HCT116 (cell line): ENCODE data around the gene GNB1L. TPM values are rescaled to one million over a fixed set of nuclear protein-coding genes. Genes with fewer than 3 reads are reported as not detected.
A peak's percentile ranks its signal among the peaks of the same experiment; 100 is the strongest.

Source experiments
- ATAC-seq: fragments of 200-7000 bp; cut with Tn5 transposase; 2 replicates; pipeline ENCODE4 v1.9.1; 2020; ENCODE audit warnings: mild to moderate bottlenecking, moderate library complexity
- BruUV-seq: library from RNA; stranded (reverse); fragments of 400-500 nt; replicated peaks from 2 replicates; lab custom pipeline; 2021; lab: Mats Ljungman, UMichigan
- CTCF ChIA-PET: fragments of 300-600 bp; sonication (Branson Sonifier 250); formaldehyde crosslinking; loops from one replicate; lab custom pipeline; 2021; ENCODE audit warnings: antibody characterized with exemption; lab: Charles Lee
- POLR2A ChIA-PET: fragments of 300-600, 350-600 bp; sonication (Branson Sonifier 250); formaldehyde crosslinking; loops from one replicate; lab custom pipeline; 2021; ENCODE audit warnings: antibody characterized with exemption; lab: Charles Lee
- RAD21 ChIA-PET, 2 experiments: fragments of 300-600 bp; sonication (Branson Sonifier 250); formaldehyde crosslinking; loops; one replicate each; lab custom pipeline; 2023; ENCODE audit warnings: low total read pairs in 2 of 2; ENCODE audit not compliant: uncharacterized antibody in 2 of 2, unreplicated experiment in 2 of 2, low non-redundant PET in 1 of 2; lab: Charles Lee
- DNase-seq: peaks from one replicate; pipeline ENCODE4 v3.0.0-alpha.2; 2010; ENCODE audit warnings: low read depth, low spot score
- H2AFZ ChIP-seq: fragments of 200-600 bp; shearing (Covaris generic), sonication (generic); 2 replicates; pipeline ENCODE4 v1.6.1; 2017; ENCODE audit warnings: low read depth, mixed run types, mixed read lengths, antibody characterized with exemption, low read length; ENCODE audit not compliant: poor library complexity, severe bottlenecking
- H3K27ac ChIP-seq: 2 replicates; pipeline ENCODE4 v1.5.1; 2012; ENCODE audit warnings: low read depth, low read length
- H3K27me3 ChIP-seq: fragments of 200-600 bp; sonication (generic); 2 replicates; pipeline ENCODE4 v1.6.1; 2016; ENCODE audit warnings: mixed run types, low read length, mixed read lengths; ENCODE audit not compliant: insufficient read depth
- H3K36me3 ChIP-seq, 2 experiments: fragments of 200-500 bp in 1 of 2; fragments of 200-600 bp in 1 of 2; sonication (Bioruptor generic) in 1 of 2; sonication (generic) in 1 of 2; 2 replicates each; pipeline versions ENCODE4 v1.5.1 to v1.6.1; 2014 to 2016; ENCODE audit warnings: low read length in 2 of 2, inconsistent platforms in 1 of 2, mixed read lengths in 1 of 2, mixed run types in 1 of 2; ENCODE audit not compliant: insufficient read depth in 2 of 2, control insufficient read depth in 1 of 2
- H3K4me1 ChIP-seq, 2 experiments: fragments of 200-600 bp in 1 of 2; sonication (generic) in 1 of 2; 2 replicates each; pipeline versions ENCODE4 v1.5.1 to v1.6.1; 2012 to 2017; ENCODE audit warnings: low read length in 2 of 2, inconsistent platforms in 1 of 2, mild to moderate bottlenecking in 1 of 2, mixed read lengths in 1 of 2, mixed run types in 1 of 2, moderate library complexity in 1 of 2; ENCODE audit not compliant: insufficient read depth in 2 of 2, control insufficient read depth in 1 of 2
- H3K4me2 ChIP-seq: fragments of 200-600 bp; sonication (generic); 2 replicates; pipeline ENCODE4 v1.6.1; 2017; ENCODE audit warnings: mixed run types, low read length, mixed read lengths
- H3K4me3 ChIP-seq, 2 experiments: fragments of 200-600 bp in 1 of 2; sonication (generic) in 1 of 2; replicated peaks in 1 of 2; 2 replicates each; pipeline ENCODE4 v1.5.1; 2011 to 2016; ENCODE audit warnings: low read length in 2 of 2, control low read depth in 1 of 2, low read depth in 1 of 2, mild to moderate bottlenecking in 1 of 2, mixed read lengths in 1 of 2, mixed run types in 1 of 2
- H3K79me2 ChIP-seq: fragments of 200-600 bp; sonication (generic); 2 replicates; pipeline ENCODE4 v1.6.1; 2017; ENCODE audit warnings: mild to moderate bottlenecking, mixed run types, low read length, moderate library complexity, mixed read lengths; ENCODE audit not compliant: insufficient read depth
- H3K9ac ChIP-seq: fragments of 200-600 bp; sonication (generic); 2 replicates; pipeline ENCODE4 v1.6.1; 2016; ENCODE audit warnings: low read length, mixed read lengths
- H3K9me2 ChIP-seq: fragments of 200-600 bp; sonication (generic), shearing (Covaris generic); 2 replicates; pipeline ENCODE4 v1.6.1; 2017; ENCODE audit warnings: mixed run types, mild to moderate bottlenecking, moderate library complexity; ENCODE audit not compliant: insufficient read depth
- H3K9me3 ChIP-seq, 2 experiments: fragments of 200-500 bp in 1 of 2; fragments of 200-600 bp in 1 of 2; sonication (Bioruptor generic) in 1 of 2; sonication (generic) in 1 of 2; 2 replicates each; pipeline ENCODE4 v1.6.1; 2014 to 2017; ENCODE audit warnings: low read length in 2 of 2, mixed read lengths in 2 of 2, inconsistent platforms in 1 of 2, low read depth in 1 of 2, mild to moderate bottlenecking in 1 of 2, mixed run types in 1 of 2, moderate library complexity in 1 of 2; ENCODE audit not compliant: control insufficient read depth in 1 of 2, insufficient read depth in 1 of 2
- H4K20me1 ChIP-seq: fragments of 200-600 bp; sonication (generic), shearing (Covaris generic); 2 replicates; pipeline ENCODE4 v1.6.1; 2017; ENCODE audit warnings: mixed run types, mild to moderate bottlenecking, moderate library complexity; ENCODE audit not compliant: insufficient read depth
- ATF3 ChIP-seq: IDR thresholded peaks from 2 replicates; pipeline ENCODE4 v1.6.1; 2012
- CBX3 ChIP-seq: IDR thresholded peaks from 2 replicates; pipeline ENCODE4 v1.6.1; 2012; ENCODE audit warnings: low read depth
- CTCF ChIP-seq, 3 experiments: fragments of 200-600 bp in 1 of 3; sonication (generic) in 1 of 3; IDR thresholded peaks in 2 of 3; conservative IDR thresholded peaks in 1 of 3; 2 replicates each; pipeline ENCODE4 v1.5.1; 2012 to 2017; ENCODE audit warnings: low read depth in 2 of 3, low read length in 2 of 3, antibody characterized with exemption in 1 of 3, borderline replicate concordance in 1 of 3, control low read depth in 1 of 3, mild to moderate bottlenecking in 1 of 3, mixed read lengths in 1 of 3, mixed run types in 1 of 3, moderate library complexity in 1 of 3; ENCODE audit not compliant: insufficient read depth in 1 of 3
- POLR2AphosphoS5 ChIP-seq: IDR thresholded peaks from 2 replicates; pipeline ENCODE4 v1.6.1; 2011; ENCODE audit warnings: mild to moderate bottlenecking, low read depth, low read length, moderate library complexity
- RAD21 ChIP-seq: IDR thresholded peaks from 2 replicates; pipeline ENCODE4 v1.6.1; 2012; ENCODE audit warnings: low read depth, mild to moderate bottlenecking
- SIN3A ChIP-seq: IDR thresholded peaks from 2 replicates; pipeline ENCODE4 v1.6.1; 2012; ENCODE audit warnings: low read depth
- ZFX ChIP-seq: fragments of 450-650 bp; IDR thresholded peaks from 2 replicates; pipeline ENCODE4 v1.6.1; 2017
- intact Hi-C: fragments of 100-400 bp; cut with micrococcal nuclease; formaldehyde crosslinking; loops from 2 replicates; pipeline ENCODE4 v1.10.0; 2022
- total RNA-seq: library from RNA; stranded (reverse); gene quantifications from one replicate; pipeline ENCODE4 v1.2.1, GENCODE V29; 2021; ENCODE audit not compliant: unreplicated experiment

Gene GNB1L
- total RNA-seq, 1 experiment from 2014 or later: 12.1 TPM

- ATAC-seq (peak; percentile 82), DNase-seq (peak; percentile 50)
- intact Hi-C loops: loop anchor here (5.0 kb wide), 1 partner anchor 91 kb away; no protein-coding TSS in a partner anchor
- Histone ChIP-seq H4K20me1 (no peaks in the 10 kb centered on the region), H3K27ac (peak overlapping the region; percentile 94), H3K9ac (peak overlapping the region; percentile 88), H3K9me3 (no peaks in the 10 kb centered on the region), H3K9me2 (no peaks in the 10 kb centered on the region), H3K4me2 (peak overlapping the region; percentile 97), H3K4me3 (peak overlapping the region; percentile 72 to 87)
- BruUV-seq: no TSS peak
- CTCF ChIA-PET: interaction anchor here (1.0 to 2.2 kb wide), 3 partner anchors 10 to 143 kb away, joined by 3 to 10 read pairs (median 7); no protein-coding TSS in a partner anchor
- TF ChIP-seq POLR2AphosphoS5: peak; percentile 67
- peak; percentile 68 for TF ChIP-seq ZFX
- TF ChIP-seq RAD21: peak; percentile 61
- TF ChIP-seq CTCF (IDR thresholded peaks at IDR 0.05 in 2 of 3, conservative IDR thresholded peaks at IDR 0.05 in 1 of 3; ENCODE audit: borderline replicate concordance in 1 of 3, insufficient read depth in 1 of 3, low read depth in 2 of 3, low read length in 2 of 3): peak; percentile 53 to 74 (median 70); a peak in 5 of 6 replicates
- peak; percentile 27; the same call in 1 of the 2 replicates for TF ChIP-seq SIN3A
- no peak for TF ChIP-seq ATF3
- no peak for TF ChIP-seq CBX3
- TF ChIP-seq, all 23 proteins: peak for 5
- Histone ChIP-seq H2AFZ (peak overlapping the region; percentile 35), H3K36me3 (no peaks in the 10 kb centered on the region), H3K79me2 (peaks cover 33% of the 10 kb centered on the region), H3K27me3 (no peaks in the 10 kb centered on the region), H3K4me1 (peaks cover 12 to 23% of the 10 kb centered on the region in 2 experiments)
- ChIA-PET POLR2A (interaction anchor here (1.0 kb wide), 1 partner anchor 12 kb away, joined by 4 read pairs; no protein-coding TSS in a partner anchor), RAD21 (no interaction called here)
Observed at GRCh38 chr22:19766511-19767426, 87.9 kb downstream of the GNB1L start.
